GM21723 (cell line): ENCODE results near the gene GIGYF1.
"Not testable (repeated sequence)": the region's sequence is repeated elsewhere in the genome, so short reads cannot be mapped to it uniquely, and the experiment has no call there.

Experiments
- ATAC-seq: cut with Tn5 transposase; IDR thresholded peaks from one replicate; pipeline ENCODE4 v1.9.1; 2021; ENCODE audit warnings: mild to moderate bottlenecking, moderate library complexity; ENCODE audit not compliant: unreplicated experiment

GIGYF1 gene

GRCh38 chr7:100694098-100694745 lies at the start of gene GIGYF1:
Gene GIGYF1, minus strand, starts transcription at chr7:100694250. Its CDS starts 6,012 bp downstream, at chr7:100688238.
- ATAC-seq = no peak

- no peak for ATAC-seq
These were observed 45.9 kb upstream of the GIGYF1 start for GRCh38 chr7:100739934-100740333.

GRCh38 chr7:100736671-100737070 lies 42.6 kb upstream of the GIGYF1 start:
- no peak for ATAC-seq

- ATAC-seq = no peak
These were observed 41.7 kb upstream of the GIGYF1 start for GRCh38 chr7:100735730-100736129.

- ATAC-seq = no peak
These were observed 38.0 kb upstream of the GIGYF1 start for GRCh38 chr7:100731937-100732636.

GRCh38 chr7:100730136-100730800 lies 36.2 kb upstream of the GIGYF1 start:
- ATAC-seq = no peak

- ATAC-seq = no peak
These were observed 34.1 kb upstream of the GIGYF1 start for GRCh38 chr7:100728196-100728595.

GRCh38 chr7:100726996-100727761 lies 33.1 kb upstream of the GIGYF1 start:
- ATAC-seq = no peak

GRCh38 chr7:100724364-100724763 lies 30.3 kb upstream of the GIGYF1 start:
- ATAC-seq = not testable (repeated sequence)

- ATAC-seq = no peak
These were observed 29.8 kb upstream of the GIGYF1 start for GRCh38 chr7:100723732-100724275.

- no peak for ATAC-seq
These were observed 28.6 kb upstream of the GIGYF1 start for GRCh38 chr7:100722480-100723212.

GRCh38 chr7:100721505-100721812 lies 27.4 kb upstream of the GIGYF1 start:
- no peak for ATAC-seq

- ATAC-seq = no peak
These were observed 26.8 kb upstream of the GIGYF1 start for GRCh38 chr7:100720671-100721504.

GRCh38 chr7:100720279-100720670 lies 26.2 kb upstream of the GIGYF1 start, which contains the start of gene EPO:
Gene EPO, plus strand, starts transcription at chr7:100720468. Its CDS starts 513 bp downstream, at chr7:100720981.
- no peak for ATAC-seq

GRCh38 chr7:100719523-100720278 lies 25.7 kb upstream of the GIGYF1 start:
- ATAC-seq = no peak

GRCh38 chr7:100717073-100717472 lies 23.0 kb upstream of the GIGYF1 start:
- ATAC-seq = not testable (repeated sequence)

GRCh38 chr7:100714725-100715124 lies 20.7 kb upstream of the GIGYF1 start:
- no peak for ATAC-seq

GRCh38 chr7:100711369-100711768 lies 17.3 kb upstream of the GIGYF1 start:
- no peak for ATAC-seq

GRCh38 chr7:100710452-100710851 lies 16.4 kb upstream of the GIGYF1 start:
- no peak for ATAC-seq
